ENCODE data around the gene TRIM2. TPM values are rescaled to one million over a fixed set of nuclear protein-coding genes. Genes with fewer than 3 reads are reported as not detected.

TRIM2 gene
- total RNA-seq, 1 donor from 2014 or later: 0.09 TPM

GRCh38 chr4:153174821-153175567 is 29.2 kb upstream of the TRIM2 start:
- H3K27ac Mint-ChIP-seq: no peak overlapping the region
- intact Hi-C loops (cut with micrococcal nuclease): no loop called here
- H3K4me3 Mint-ChIP-seq (ENCODE audit: low read depth): no peak overlapping the region
- no peaks in the 10 kb centered on the region for H3K9me3 Mint-ChIP-seq
- H3K4me1 Mint-ChIP-seq (ENCODE audit: low read depth): no peaks in the 10 kb centered on the region
- H3K27me3 Mint-ChIP-seq (ENCODE audit: low read depth): peaks cover 8% of the 10 kb centered on the region
- H3K36me3 Mint-ChIP-seq (ENCODE audit: low read depth): no peaks in the 10 kb centered on the region
- no peak for DNase-seq (ENCODE audit: low spot score)

- Mint-ChIP-seq H3K36me3 (ENCODE audit: low read depth) (no peaks in the 10 kb centered on the region), H3K4me1 (ENCODE audit: low read depth) (no peaks in the 10 kb centered on the region), H3K27ac (no peak overlapping the region), H3K4me3 (ENCODE audit: low read depth) (no peak overlapping the region), H3K27me3 (ENCODE audit: low read depth) (peaks cover 1% of the 10 kb centered on the region), H3K9me3 (no peaks in the 10 kb centered on the region)
- DNase-seq (ENCODE audit: low spot score): no peak
- intact Hi-C loops (cut with micrococcal nuclease): no loop called here
Observed at GRCh38 chr4:153176938-153177337, 27.3 kb upstream of the TRIM2 start.

- Mint-ChIP-seq H3K36me3 (ENCODE audit: low read depth) (no peaks in the 10 kb centered on the region), H3K4me1 (ENCODE audit: low read depth) (no peaks in the 10 kb centered on the region)
- intact Hi-C loops (cut with micrococcal nuclease): no loop called here
Observed at GRCh38 chr4:153177841-153178240, 26.4 kb upstream of the TRIM2 start.

GRCh38 chr4:153179100-153179499 is 25.1 kb upstream of the TRIM2 start:
- Mint-ChIP-seq H3K27ac (no peak overlapping the region), H3K36me3 (ENCODE audit: low read depth) (no peaks in the 10 kb centered on the region), H3K4me3 (ENCODE audit: low read depth) (no peak overlapping the region), H3K4me1 (ENCODE audit: low read depth) (no peaks in the 10 kb centered on the region), H3K27me3 (ENCODE audit: low read depth) (peaks cover 6% of the 10 kb centered on the region), H3K9me3 (no peaks in the 10 kb centered on the region)
- DNase-seq (ENCODE audit: low spot score): no peak
- intact Hi-C loops (cut with micrococcal nuclease): no loop called here

More at GRCh38 chr4:153177841-153178240, 26.4 kb upstream of the TRIM2 start:
- peaks cover 4% of the 10 kb centered on the region for H3K27me3 Mint-ChIP-seq (ENCODE audit: low read depth)
- no peak overlapping the region for H3K27ac Mint-ChIP-seq
- no peaks in the 10 kb centered on the region for H3K9me3 Mint-ChIP-seq
- H3K4me3 Mint-ChIP-seq (ENCODE audit: low read depth): no peak overlapping the region
- no peak for DNase-seq (ENCODE audit: low spot score)

- Mint-ChIP-seq H3K4me1 (ENCODE audit: low read depth) (no peaks in the 10 kb centered on the region), H3K9me3 (no peaks in the 10 kb centered on the region), H3K4me3 (ENCODE audit: low read depth) (no peak overlapping the region), H3K36me3 (ENCODE audit: low read depth) (no peaks in the 10 kb centered on the region), H3K27me3 (ENCODE audit: low read depth) (peaks cover 6% of the 10 kb centered on the region), H3K27ac (no peak overlapping the region)
- DNase-seq (ENCODE audit: low spot score): no peak
- intact Hi-C loops (cut with micrococcal nuclease): no loop called here
Observed at GRCh38 chr4:153181293-153181692, 22.9 kb upstream of the TRIM2 start.

GRCh38 chr4:153181700-153182099 is 22.5 kb upstream of the TRIM2 start:
- intact Hi-C loops (cut with micrococcal nuclease): no loop called here
- Mint-ChIP-seq H3K4me1 (ENCODE audit: low read depth) (no peaks in the 10 kb centered on the region), H3K4me3 (ENCODE audit: low read depth) (no peak overlapping the region), H3K36me3 (ENCODE audit: low read depth) (no peaks in the 10 kb centered on the region), H3K9me3 (no peaks in the 10 kb centered on the region), H3K27ac (no peak overlapping the region), H3K27me3 (ENCODE audit: low read depth) (peaks cover 8% of the 10 kb centered on the region)
- no peak for DNase-seq (ENCODE audit: low spot score)

GRCh38 chr4:153183146-153183545 is 21.1 kb upstream of the TRIM2 start:
- H3K36me3 Mint-ChIP-seq (ENCODE audit: low read depth): no peaks in the 10 kb centered on the region
- no peaks in the 10 kb centered on the region for H3K9me3 Mint-ChIP-seq
- no peak overlapping the region for H3K4me3 Mint-ChIP-seq (ENCODE audit: low read depth)
- peaks cover 8% of the 10 kb centered on the region for H3K27me3 Mint-ChIP-seq (ENCODE audit: low read depth)
- no peaks in the 10 kb centered on the region for H3K4me1 Mint-ChIP-seq (ENCODE audit: low read depth)
- DNase-seq (ENCODE audit: low spot score): no peak
- no peak overlapping the region for H3K27ac Mint-ChIP-seq
- intact Hi-C loops (cut with micrococcal nuclease): no loop called here

GRCh38 chr4:153185331-153185852 is 18.9 kb upstream of the TRIM2 start:
- Mint-ChIP-seq H3K36me3 (ENCODE audit: low read depth) (no peaks in the 10 kb centered on the region), H3K9me3 (no peaks in the 10 kb centered on the region), H3K4me1 (ENCODE audit: low read depth) (no peaks in the 10 kb centered on the region), H3K27ac (no peak overlapping the region), H3K27me3 (ENCODE audit: low read depth) (peaks cover 10% of the 10 kb centered on the region), H3K4me3 (ENCODE audit: low read depth) (no peak overlapping the region)
- intact Hi-C loops (cut with micrococcal nuclease): no loop called here
- no peak for DNase-seq (ENCODE audit: low spot score)

GRCh38 chr4:153186046-153186728 is 18.1 kb upstream of the TRIM2 start:
- H3K4me3 Mint-ChIP-seq (ENCODE audit: low read depth): no peak overlapping the region
- peaks cover 13% of the 10 kb centered on the region for H3K27me3 Mint-ChIP-seq (ENCODE audit: low read depth)
- no peak overlapping the region for H3K27ac Mint-ChIP-seq
- intact Hi-C loops (cut with micrococcal nuclease): no loop called here
- H3K9me3 Mint-ChIP-seq: no peaks in the 10 kb centered on the region
- no peaks in the 10 kb centered on the region for H3K36me3 Mint-ChIP-seq (ENCODE audit: low read depth)
- DNase-seq (ENCODE audit: low spot score): no peak
- H3K4me1 Mint-ChIP-seq (ENCODE audit: low read depth): no peaks in the 10 kb centered on the region

GRCh38 chr4:153189016-153189801 is 15.0 kb upstream of the TRIM2 start:
- Mint-ChIP-seq H3K27me3 (ENCODE audit: low read depth) (peaks cover 12% of the 10 kb centered on the region), H3K36me3 (ENCODE audit: low read depth) (no peaks in the 10 kb centered on the region), H3K9me3 (no peaks in the 10 kb centered on the region), H3K4me1 (ENCODE audit: low read depth) (no peaks in the 10 kb centered on the region), H3K4me3 (ENCODE audit: low read depth) (no peak overlapping the region), H3K27ac (no peak overlapping the region)
- no peak for DNase-seq (ENCODE audit: low spot score)
- intact Hi-C loops (cut with micrococcal nuclease): no loop called here

- Mint-ChIP-seq H3K27ac (no peak overlapping the region), H3K27me3 (ENCODE audit: low read depth) (peaks cover 12% of the 10 kb centered on the region), H3K9me3 (no peaks in the 10 kb centered on the region), H3K36me3 (ENCODE audit: low read depth) (no peaks in the 10 kb centered on the region), H3K4me1 (ENCODE audit: low read depth) (no peaks in the 10 kb centered on the region), H3K4me3 (ENCODE audit: low read depth) (no peak overlapping the region)
- no peak for DNase-seq (ENCODE audit: low spot score)
- intact Hi-C loops (cut with micrococcal nuclease): no loop called here
Observed at GRCh38 chr4:153191795-153192363, 12.4 kb upstream of the TRIM2 start.

GRCh38 chr4:153197301-153197700 is 6.9 kb upstream of the TRIM2 start:
- intact Hi-C loops (cut with micrococcal nuclease): no loop called here
- Mint-ChIP-seq H3K36me3 (ENCODE audit: low read depth) (no peaks in the 10 kb centered on the region), H3K27ac (no peak overlapping the region), H3K4me3 (ENCODE audit: low read depth) (no peak overlapping the region), H3K27me3 (ENCODE audit: low read depth) (peaks cover 5% of the 10 kb centered on the region), H3K4me1 (ENCODE audit: low read depth) (no peaks in the 10 kb centered on the region), H3K9me3 (no peaks in the 10 kb centered on the region)
- no peak for DNase-seq (ENCODE audit: low spot score)
